HG03066 (cell line): ENCODE data around the gene TMEM184A.

Experiments
- ATAC-seq: cut with Tn5 transposase; IDR thresholded peaks from one replicate; pipeline ENCODE4 v1.9.1; 2021; ENCODE audit warnings: low read depth; ENCODE audit not compliant: unreplicated experiment

The TMEM184A gene

GRCh38 chr7:1555813-1556543 lies at the start of gene TMEM184A:
Gene TMEM184A, minus strand, starts transcription at chr7:1556205. Its CDS starts 721 bp downstream, at chr7:1555484.
- ATAC-seq = no peak

GRCh38 chr7:1604383-1604782 lies 48.4 kb upstream of the TMEM184A start:
- ATAC-seq = no peak

DNA sequence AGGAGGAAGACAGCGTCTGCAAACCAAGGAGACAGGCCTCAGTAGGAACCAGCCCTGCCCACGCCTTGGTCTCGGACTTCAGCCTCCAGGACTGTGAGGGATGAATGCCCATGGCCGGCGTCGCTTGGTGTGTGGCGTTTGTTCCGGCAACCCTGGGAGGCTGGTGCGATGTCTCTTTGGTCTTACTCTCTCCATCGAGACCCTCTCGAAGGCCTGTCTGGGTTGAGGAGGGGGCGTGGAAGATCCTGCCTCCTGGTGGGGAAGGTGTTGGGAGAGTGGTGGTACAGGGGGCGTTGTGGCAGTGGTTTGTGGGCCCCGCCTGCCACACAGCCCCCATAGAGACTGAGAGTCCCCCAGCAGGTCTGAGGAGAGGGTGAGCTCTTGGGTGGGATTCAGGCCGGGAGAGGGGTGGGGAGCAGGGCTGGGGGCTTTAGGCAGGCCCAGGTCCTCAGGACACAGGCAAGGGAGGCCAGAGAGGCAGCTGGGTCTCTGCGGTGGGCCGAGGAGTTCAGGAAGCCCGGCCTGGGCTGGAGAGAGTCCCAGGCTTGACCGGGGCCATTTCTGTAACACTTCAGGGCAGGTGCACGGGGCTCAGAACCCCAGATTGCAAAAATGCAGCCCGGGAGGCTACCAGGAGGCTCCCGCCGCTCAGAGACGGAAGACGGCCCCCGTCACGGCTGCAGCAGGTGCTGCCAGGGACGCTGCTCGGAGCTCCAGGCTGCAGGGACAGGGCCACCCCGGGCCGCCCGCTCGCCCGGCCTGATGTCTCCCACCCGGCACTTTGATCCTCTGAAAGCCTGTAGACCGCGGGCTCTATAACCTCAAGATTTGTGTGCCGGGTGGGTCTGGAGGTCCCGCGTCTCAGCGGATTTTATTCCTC lies 47.6 kb upstream of the TMEM184A start:
- ATAC-seq = no peak

GRCh38 chr7:1602386-1602785 lies 46.4 kb upstream of the TMEM184A start:
- ATAC-seq = no peak

GRCh38 chr7:1601956-1602355 lies 46.0 kb upstream of the TMEM184A start:
- no peak for ATAC-seq

- no peak for ATAC-seq
Observed at GRCh38 chr7:1599640-1600395, 43.8 kb upstream of the TMEM184A start.

DNA sequence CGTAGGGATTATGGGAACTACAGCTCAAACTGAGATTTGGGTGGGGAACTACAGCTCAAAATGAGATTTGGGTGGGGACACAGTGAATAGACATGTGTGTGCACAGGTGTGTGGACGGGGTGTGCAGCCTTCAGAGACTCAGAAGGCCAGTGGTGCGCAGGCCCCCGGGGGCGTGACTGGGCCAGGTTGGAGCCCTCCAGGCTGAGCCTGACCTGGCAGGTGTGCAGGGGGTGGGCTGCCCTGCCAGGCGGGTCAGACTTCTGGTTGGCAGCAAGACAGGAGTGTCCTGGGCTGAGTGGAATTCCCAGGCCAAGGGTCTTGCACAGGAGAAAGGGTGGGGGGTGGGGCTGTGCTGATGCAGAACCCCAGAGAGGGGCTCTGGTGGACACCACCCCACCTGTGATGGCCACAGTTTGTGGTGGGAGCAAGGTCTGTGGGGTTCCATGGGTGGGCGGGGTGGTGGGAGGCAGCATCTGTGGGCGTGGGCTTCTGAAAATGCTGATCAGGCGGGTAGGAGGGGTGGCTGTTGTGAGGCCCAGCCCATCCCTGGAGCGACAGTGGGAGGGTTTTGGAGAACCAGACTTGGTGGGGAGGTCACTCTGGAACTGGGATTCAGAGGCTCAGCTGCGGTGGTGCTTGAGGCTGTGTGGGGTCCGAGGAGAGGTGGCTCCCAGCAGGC lies 43.1 kb upstream of the TMEM184A start:
- no peak for ATAC-seq

- ATAC-seq = no peak
Observed at GRCh38 chr7:1598286-1598685, 42.3 kb upstream of the TMEM184A start.

- no peak for ATAC-seq
Observed at GRCh38 chr7:1597791-1598190, 41.8 kb upstream of the TMEM184A start.

GRCh38 chr7:1597066-1597760 lies 41.2 kb upstream of the TMEM184A start:
- no peak for ATAC-seq

- ATAC-seq = no peak
Observed at GRCh38 chr7:1596181-1597043, 40.4 kb upstream of the TMEM184A start.

- ATAC-seq = no peak
Observed at GRCh38 chr7:1595636-1596035, 39.6 kb upstream of the TMEM184A start.

DNA sequence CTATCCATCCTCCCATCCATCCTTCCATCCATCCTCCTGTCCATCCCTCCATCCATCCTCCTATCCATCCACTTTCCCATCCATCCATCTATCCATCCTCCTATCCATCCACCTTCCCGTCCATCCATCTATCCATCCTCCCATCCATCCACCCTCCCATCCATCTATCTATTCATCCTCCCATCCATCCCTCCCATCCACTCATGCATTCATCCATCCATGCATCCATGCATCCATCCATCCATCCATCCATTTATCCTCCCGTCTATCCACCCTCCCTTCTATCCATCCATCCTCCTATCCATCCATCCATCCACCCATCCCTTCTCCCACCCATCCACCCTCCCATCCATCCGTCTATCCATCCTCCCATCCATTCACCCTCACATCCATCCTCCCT lies 39.0 kb upstream of the TMEM184A start:
- no peak for ATAC-seq

- no peak for ATAC-seq
Observed at GRCh38 chr7:1593904-1594421, 38.0 kb upstream of the TMEM184A start.

DNA sequence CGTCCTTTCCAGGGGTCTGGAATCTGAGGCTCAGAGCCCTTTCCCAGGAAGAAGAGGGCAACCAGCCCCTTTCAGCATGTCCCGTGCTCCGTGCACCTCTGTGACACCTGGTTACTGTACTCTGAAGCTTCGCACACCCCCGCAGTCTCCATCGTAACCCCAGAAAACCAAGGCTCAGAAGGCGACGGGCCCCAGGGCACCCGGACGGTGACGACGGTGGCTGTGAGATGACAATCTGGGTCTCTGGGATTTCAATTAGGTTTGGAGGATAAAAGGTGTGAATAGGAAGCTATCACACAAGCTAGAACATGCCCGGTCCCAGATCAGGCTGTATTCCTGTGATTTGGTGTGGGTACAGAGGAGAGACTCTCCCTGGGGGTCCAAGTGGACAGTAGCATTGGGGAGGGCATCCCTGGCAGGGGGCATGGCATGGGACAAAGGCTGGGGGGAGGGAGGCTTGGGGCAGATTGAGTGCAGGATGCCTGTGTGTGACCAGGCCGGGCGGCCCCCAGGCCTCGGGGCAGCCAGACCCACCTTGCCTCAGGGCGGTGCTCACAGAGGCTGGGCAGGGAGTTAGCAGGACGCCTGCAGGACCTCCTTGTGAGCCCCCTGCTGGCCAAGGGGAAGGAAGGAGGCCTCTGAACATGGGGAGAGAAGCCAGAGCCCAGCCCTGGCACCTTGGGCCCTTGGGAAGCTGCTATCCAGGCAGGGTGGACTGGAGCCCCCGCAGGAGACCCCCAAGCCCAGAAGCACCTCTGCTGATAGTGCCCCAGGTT lies 37.3 kb upstream of the TMEM184A start:
- no peak for ATAC-seq

- ATAC-seq = no peak
Observed at GRCh38 chr7:1592299-1592871, 36.4 kb upstream of the TMEM184A start.

DNA sequence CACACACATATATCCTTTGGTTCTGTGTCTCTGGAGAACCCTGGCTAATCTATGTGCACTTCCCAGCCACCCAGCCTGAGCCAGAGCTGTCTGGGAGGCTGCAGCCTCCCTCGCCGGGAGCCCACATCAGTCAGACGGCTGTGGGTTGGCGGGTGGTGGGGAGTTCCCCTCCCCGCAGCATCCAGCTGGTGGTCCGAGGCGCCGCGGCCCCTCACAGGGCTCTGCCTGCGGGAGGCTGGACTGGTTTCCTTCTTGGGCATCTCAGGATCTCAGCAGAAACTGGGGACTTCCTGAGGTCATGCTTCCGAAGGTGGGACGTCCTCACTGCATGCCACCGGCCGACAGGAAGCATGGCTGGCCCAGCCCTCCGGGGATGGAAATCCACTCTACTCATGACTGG lies 35.9 kb upstream of the TMEM184A start:
- ATAC-seq = no peak

DNA sequence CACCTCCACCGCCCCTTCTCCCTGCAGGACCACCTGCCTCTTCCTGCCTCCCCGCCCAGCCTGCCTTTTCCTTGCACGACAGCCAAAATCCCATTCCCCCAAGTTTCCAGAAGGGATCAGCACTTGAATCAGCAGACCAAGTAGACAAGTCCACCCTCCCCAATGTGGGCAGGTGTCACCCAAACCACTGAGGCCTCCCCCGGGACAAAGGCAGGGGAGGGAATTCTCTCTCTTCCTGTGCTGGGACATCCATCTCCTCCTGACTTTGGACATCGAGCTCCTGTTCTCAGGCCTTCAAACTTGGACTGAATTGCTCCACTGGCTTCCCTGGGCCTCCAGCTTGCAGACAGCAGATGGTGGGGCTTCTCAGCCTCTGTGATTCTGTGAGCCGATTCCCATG lies 35.4 kb upstream of the TMEM184A start:
- ATAC-seq = no peak
